ENCODE results near the gene THRB.

- TF ChIP-seq CTCF (IDR thresholded peaks at IDR 0.05) (no peak), MLX (CRISPR knock-in tag; IDR thresholded peaks at IDR 0.05) (no peak), GABPB1 (CRISPR knock-in tag; IDR thresholded peaks at IDR 0.05) (peak; percentile 62), SP1 (CRISPR knock-in tag; conservative IDR thresholded peaks at IDR 0.05) (no peak), ZNF416 (CRISPR knock-in tag; IDR thresholded peaks at IDR 0.05) (no peak), ETV6 (CRISPR knock-in tag; IDR thresholded peaks at IDR 0.05) (no peak), E2F5 (CRISPR knock-in tag; IDR thresholded peaks at IDR 0.05) (no peak), FOXK1 (CRISPR knock-in tag; IDR thresholded peaks at IDR 0.05) (no peak), NR2C2 (CRISPR knock-in tag; IDR thresholded peaks at IDR 0.05) (no peak), TEAD1 (CRISPR knock-in tag; IDR thresholded peaks at IDR 0.05) (no peak), SOX15 (CRISPR knock-in tag; IDR thresholded peaks at IDR 0.05) (no peak), ZNF423 (CRISPR knock-in tag; IDR thresholded peaks at IDR 0.05) (no peak), MAX (CRISPR knock-in tag; IDR thresholded peaks at IDR 0.05) (no peak)
Observed at GRCh38 chr3:24450160-24450907, 44.3 kb downstream of the THRB start.
